Neural cell (in vitro differentiated cells): ENCODE measurements around the gene NFIA. TPM values are rescaled to one million over a fixed set of nuclear protein-coding genes. Genes with fewer than 3 reads are reported as not detected.

Experiments used
- H2AFZ ChIP-seq: fragments of 200-600, 300-800 bp; sonication (generic), shearing (Covaris generic); 2 replicates; pipeline ENCODE4 v1.6.0; 2014; ENCODE audit warnings: low read depth, mild to moderate bottlenecking, antibody characterized with exemption, low read length, moderate library complexity
- H3F3A ChIP-seq: fragments of 200-600 bp; shearing (Covaris generic); 2 replicates; pipeline ENCODE4 v1.6.1; 2016; ENCODE audit warnings: mild to moderate bottlenecking, moderate library complexity, mixed read lengths, antibody characterized with exemption, low read length; ENCODE audit not compliant: insufficient read depth, poor library complexity, severe bottlenecking
- H3K27ac ChIP-seq: fragments of 200-600, 300-800 bp; sonication (generic), shearing (Covaris generic); 2 replicates; pipeline ENCODE4 v1.5.1; 2014; ENCODE audit warnings: mild to moderate bottlenecking, low read length, moderate library complexity
- H3K27me3 ChIP-seq: fragments of 300-800, 200-600 bp; sonication (generic), shearing (Covaris generic); 2 replicates; pipeline ENCODE4 v1.6.0; 2014; ENCODE audit warnings: mild to moderate bottlenecking, low read depth, low read length, moderate library complexity; ENCODE audit not compliant: insufficient read depth
- H3K36me3 ChIP-seq: fragments of 300-800, 200-600 bp; sonication (generic), shearing (Covaris generic); 2 replicates; pipeline ENCODE4 v1.5.1; 2014; ENCODE audit warnings: mild to moderate bottlenecking, antibody characterized with exemption, low read length, moderate library complexity; ENCODE audit not compliant: insufficient read depth
- H3K4me2 ChIP-seq: fragments of 300-800, 200-600 bp; sonication (generic), shearing (Covaris generic); 2 replicates; pipeline ENCODE4 v1.6.0; 2014; ENCODE audit warnings: mild to moderate bottlenecking, low read length
- H3K4me3 ChIP-seq: fragments of 300-800, 200-600 bp; sonication (generic), shearing (Covaris generic); 2 replicates; pipeline ENCODE4 v1.5.1; 2014; ENCODE audit warnings: mild to moderate bottlenecking, low read length, moderate library complexity
- H3K79me2 ChIP-seq: fragments of 200-600 bp; shearing (Covaris generic); replicated peaks from 2 replicates; pipeline ENCODE4 v1.6.0; 2014; ENCODE audit warnings: mild to moderate bottlenecking, low read length, moderate library complexity; ENCODE audit not compliant: insufficient read depth
- H3K9ac ChIP-seq: fragments of 300-800, 200-600 bp; sonication (generic), shearing (Covaris generic); 2 replicates; pipeline ENCODE4 v1.6.1; 2016; ENCODE audit warnings: mild to moderate bottlenecking, low read length, mixed read lengths
- H3K9me2 ChIP-seq: fragments of 200-600 bp; shearing (Covaris generic); 2 replicates; pipeline ENCODE4 v1.6.1; 2016; ENCODE audit warnings: mild to moderate bottlenecking, low read length, mixed read lengths; ENCODE audit not compliant: insufficient read depth
- H3K9me3 ChIP-seq: fragments of 200-600, 300-800 bp; sonication (generic), shearing (Covaris generic); 2 replicates; pipeline ENCODE4 v1.6.1; 2016; ENCODE audit warnings: mild to moderate bottlenecking, mixed run types, low read length, moderate library complexity, mixed read lengths
- H4K20me1 ChIP-seq: fragments of 200-600 bp; shearing (Covaris generic); 2 replicates; pipeline ENCODE4 v1.6.1; 2016; ENCODE audit warnings: mild to moderate bottlenecking, mixed run types; ENCODE audit not compliant: insufficient read depth
- CTCF ChIP-seq: fragments of 450-650 bp; IDR thresholded peaks from 2 replicates; pipeline ENCODE4 v1.5.1; 2014; ENCODE audit warnings: antibody characterized with exemption, mild to moderate bottlenecking, moderate library complexity; ENCODE audit not compliant: poor library complexity, severe bottlenecking
- EP300 ChIP-seq: fragments of 450-650 bp; conservative IDR thresholded peaks from 2 replicates; pipeline ENCODE4 v1.6.1; 2014; ENCODE audit warnings: antibody characterized with exemption, mild to moderate bottlenecking, moderate library complexity; ENCODE audit not compliant: poor library complexity, severe bottlenecking
- EZH2 ChIP-seq: fragments of 200-600, 300-800 bp; shearing (Covaris generic), sonication (generic); IDR thresholded peaks from 2 replicates; pipeline ENCODE4 v1.6.1; 2014; ENCODE audit warnings: antibody characterized with exemption, low read length, borderline replicate concordance, mild to moderate bottlenecking; ENCODE audit not compliant: insufficient read depth, poor library complexity, severe bottlenecking
- MXI1 ChIP-seq: fragments of 450-650 bp; conservative IDR thresholded peaks from 2 replicates; pipeline ENCODE4 v1.6.1; 2014; ENCODE audit warnings: antibody characterized with exemption, mild to moderate bottlenecking; ENCODE audit not compliant: poor library complexity, severe bottlenecking
- POLR2AphosphoS5 ChIP-seq: IDR thresholded peaks from 2 replicates; pipeline ENCODE4 v1.6.1; 2012
- RAD21 ChIP-seq: fragments of 450-650 bp; conservative IDR thresholded peaks from 2 replicates; pipeline ENCODE4 v1.6.1; 2014; ENCODE audit warnings: antibody characterized with exemption, mild to moderate bottlenecking, moderate library complexity
- REST ChIP-seq: IDR thresholded peaks from 2 replicates; pipeline ENCODE4 v1.6.1; 2012; ENCODE audit warnings: borderline replicate concordance
- SMC3 ChIP-seq: fragments of 450-650 bp; conservative IDR thresholded peaks from 2 replicates; pipeline ENCODE4 v1.6.1; 2014; ENCODE audit warnings: antibody characterized with exemption, mild to moderate bottlenecking, moderate library complexity; ENCODE audit not compliant: poor library complexity
- TAF1 ChIP-seq: IDR thresholded peaks from 2 replicates; pipeline ENCODE4 v1.6.1; 2012; ENCODE audit warnings: low read depth
- polyA plus RNA-seq: library from polyadenylated mRNA; depleted of rRNA; stranded (reverse); fragments of >200 nt; gene quantifications from 2 replicates; pipeline ENCODE4 v1.2.3, GENCODE V29; 2014

The NFIA gene
- polyA plus RNA-seq, 1 donor from 2014 or later: 0.47 TPM

- Histone ChIP-seq H3K9me3 (no peaks in the 10 kb centered on the region), H3K79me2 (no peaks in the 10 kb centered on the region), H3K27me3 (no peaks in the 10 kb centered on the region), H3F3A (no peaks in the 10 kb centered on the region), H3K4me3 (no peak overlapping the region), H4K20me1 (no peaks in the 10 kb centered on the region), H3K9ac (no peak overlapping the region), H3K36me3 (no peaks in the 10 kb centered on the region), H3K4me2 (no peak overlapping the region), H2AFZ (no peak overlapping the region), H3K27ac (no peak overlapping the region), H3K9me2 (no peaks in the 10 kb centered on the region)
- TF ChIP-seq POLR2AphosphoS5: no peak
- TF ChIP-seq RAD21: no peak
- no peak for TF ChIP-seq SMC3
- TF ChIP-seq TAF1: no peak
- TF ChIP-seq CTCF: no peak
- no peak for TF ChIP-seq EP300
- no peak for TF ChIP-seq EZH2
- TF ChIP-seq REST: no peak
- no peak for TF ChIP-seq MXI1
These were observed 291.8 kb downstream of the NFIA start for GRCh38 chr1:61374156-61374555.

- Histone ChIP-seq H4K20me1 (no peaks in the 10 kb centered on the region), H2AFZ (no peak overlapping the region), H3K27ac (no peak overlapping the region), H3K4me2 (no peak overlapping the region), H3K4me3 (no peak overlapping the region), H3F3A (no peaks in the 10 kb centered on the region), H3K36me3 (no peaks in the 10 kb centered on the region), H3K79me2 (no peaks in the 10 kb centered on the region), H3K9me3 (no peaks in the 10 kb centered on the region), H3K27me3 (no peaks in the 10 kb centered on the region), H3K9ac (no peak overlapping the region), H3K9me2 (no peaks in the 10 kb centered on the region)
- TF ChIP-seq SMC3 (no peak), CTCF (no peak), TAF1 (no peak), MXI1 (no peak), EP300 (no peak), REST (no peak), EZH2 (no peak), POLR2AphosphoS5 (no peak)
These were observed 292.9 kb downstream of the NFIA start for GRCh38 chr1:61375082-61375880.
